K562 (cell line): Measurements from ENCODE around the gene SDHC. TPM values are rescaled to one million over a fixed set of nuclear protein-coding genes. Genes with fewer than 3 reads are reported as not detected.
A peak's percentile ranks its signal among the peaks of the same experiment; 100 is the strongest.

Source experiments
- BCOR ChIP-seq: fragments of 450-650 bp; IDR thresholded peaks from 2 replicates; pipeline ENCODE4 v1.6.1; 2016
- CBX1 ChIP-seq: sonication (generic); IDR thresholded peaks from 2 replicates; pipeline ENCODE4 v1.6.1; 2016; ENCODE audit warnings: antibody characterized with exemption, low read depth, mild to moderate bottlenecking
- CREBBP ChIP-seq: IDR thresholded peaks from one replicate; pipeline ENCODE4 v1.6.1; 2012; ENCODE audit warnings: low read depth, mild to moderate bottlenecking, control low read depth, inconsistent platforms, low read length
- EP300 ChIP-seq: IDR thresholded peaks from 2 replicates; pipeline ENCODE4 v1.6.1; 2012; ENCODE audit warnings: low read length, improper control_type of control experiment
- HDGF ChIP-seq: fragments of 450-650 bp; IDR thresholded peaks from 2 replicates; pipeline ENCODE4 v1.6.1; 2016
- JUN ChIP-seq, 2 experiments: sonication (generic) in 1 of 2; formaldehyde crosslinking in 1 of 2; IDR thresholded peaks; 2 replicates each; pipeline versions ENCODE4 v1.6.1 to v1.8.0; 2012 to 2022; ENCODE audit warnings: borderline replicate concordance in 2 of 2, mild to moderate bottlenecking in 2 of 2, improper control_type of control experiment in 1 of 2, low read depth in 1 of 2, low read length in 1 of 2, missing genetic modification reagents in 1 of 2
- MED1 ChIP-seq: sonication (generic); formaldehyde crosslinking; IDR thresholded peaks from 2 replicates; pipeline ENCODE4 v1.8.1; 2023; ENCODE audit warnings: missing genetic modification reagents, borderline replicate concordance
- NEUROD1 ChIP-seq: fragments of 150-350 bp; IDR thresholded peaks from 2 replicates; pipeline ENCODE4 v1.6.1; 2014; ENCODE audit warnings: borderline replicate concordance, low read length, low read depth; ENCODE audit not compliant: partially characterized antibody
- POLR2AphosphoS2 ChIP-seq: IDR thresholded peaks from 2 replicates; pipeline ENCODE4 v1.6.1; 2012; ENCODE audit warnings: low read length, improper control_type of control experiment
- PURB ChIP-seq: sonication (generic); formaldehyde crosslinking; IDR thresholded peaks from 2 replicates; pipeline ENCODE4 v1.9.0; 2021; ENCODE audit warnings: low read depth, mild to moderate bottlenecking, missing genetic modification reagents
- RFX5 ChIP-seq: IDR thresholded peaks from 2 replicates; pipeline ENCODE4 v1.6.1; 2011; ENCODE audit warnings: low read depth, mild to moderate bottlenecking, improper control_type of control experiment, low read length
- SETDB1 ChIP-seq: IDR thresholded peaks from one replicate; pipeline ENCODE4 v1.6.1; 2012; ENCODE audit warnings: low read length, control low read depth, inconsistent platforms
- TCF7 ChIP-seq: sonication (generic); IDR thresholded peaks from 2 replicates; pipeline ENCODE4 v1.6.1; 2016; ENCODE audit warnings: antibody characterized with exemption, borderline replicate concordance
- TFAM ChIP-seq: fragments of 250-450 bp; sonication (Bioruptor Pico); conservative IDR thresholded peaks from 2 replicates; pipeline ENCODE4 v1.5.0; 2021; ENCODE audit warnings: mild to moderate bottlenecking, moderate library complexity
- ZNF253 ChIP-seq: fragments of 250-450 bp; sonication (Bioruptor Pico); conservative IDR thresholded peaks from 2 replicates; pipeline ENCODE4 v1.6.1; 2021; ENCODE audit warnings: mild to moderate bottlenecking
- ZNF263 ChIP-seq: sonication (generic); formaldehyde crosslinking; IDR thresholded peaks from 2 replicates; pipeline ENCODE4 v1.8.0; 2022; ENCODE audit warnings: mild to moderate bottlenecking, missing genetic modification reagents, borderline replicate concordance
- ZNF76 ChIP-seq: fragments of 250-450 bp; sonication (Bioruptor Pico); IDR thresholded peaks from 2 replicates; pipeline ENCODE4 v1.4.0; 2020; ENCODE audit warnings: mild to moderate bottlenecking, moderate library complexity, borderline replicate concordance
- ZNF766 ChIP-seq: fragments of 200-800 bp; sonication (Bioruptor generic); conservative IDR thresholded peaks from 2 replicates; pipeline ENCODE4 v1.6.1; 2016; ENCODE audit warnings: missing genetic modification characterization, missing compliant biosample characterization
- polyA plus RNA-seq, 8 experiments: library from polyadenylated mRNA; depleted of rRNA in 4 of 8; stranded (reverse) in 5 of 8; unstranded in 3 of 8; fragments of >200 nt; fragmentation: Nextera tagmentation in 2 of 8; fragmentation: Illumina TruSeq in 1 of 8; extraction: Ambion mirVana in 2 of 8; extraction: Trizol in 1 of 8; gene quantifications; 2 replicates each; pipeline versions ENCODE4 v1.2.1 to v1.2.3, GENCODE V29; 2011 to 2014; ENCODE audit warnings: inconsistent platforms in 1 of 8, missing spikeins in 1 of 8
- total RNA-seq, 7 experiments: library from RNA; depleted of rRNA in 6 of 7; stranded (reverse); fragments of >200 nt in 6 of 7; fragmentation: Illumina TruSeq in 2 of 7; extraction: Trizol in 2 of 7; gene quantifications; 2 replicates each; pipeline versions ENCODE4 v1.2.1 to v1.2.3, GENCODE V29; 2011 to 2021; ENCODE audit warnings: low replicate concordance in 1 of 7
- TF ChIP-seq, protein P1 (sequence below): fragments of 250-450 bp; sonication (Bioruptor Pico); IDR thresholded peaks from 2 replicates; pipeline ENCODE4 v1.5.1; 2021; ENCODE audit warnings: mild to moderate bottlenecking
- TF ChIP-seq, protein P2 (sequence below): fragments of 450-650 bp; IDR thresholded peaks from one replicate; pipeline ENCODE4 v1.6.1; 2018; ENCODE audit warnings: mild to moderate bottlenecking, moderate library complexity; ENCODE audit not compliant: partially characterized antibody
- TF ChIP-seq, protein P3 (sequence below), 2 experiments: fragments of 450-650 bp; IDR thresholded peaks; 2 replicates each; pipeline ENCODE4 v1.6.1; 2018; ENCODE audit warnings: mild to moderate bottlenecking in 2 of 2, low read depth in 1 of 2; ENCODE audit not compliant: partially characterized antibody in 2 of 2

Gene SDHC
- total and polyA plus RNA-seq, 9 of the 15 experiments (the other 6 are each of a cell fraction or from before 2014, with no cell fraction given) = 7.7 to 309 (median 174) TPM

DNA sequence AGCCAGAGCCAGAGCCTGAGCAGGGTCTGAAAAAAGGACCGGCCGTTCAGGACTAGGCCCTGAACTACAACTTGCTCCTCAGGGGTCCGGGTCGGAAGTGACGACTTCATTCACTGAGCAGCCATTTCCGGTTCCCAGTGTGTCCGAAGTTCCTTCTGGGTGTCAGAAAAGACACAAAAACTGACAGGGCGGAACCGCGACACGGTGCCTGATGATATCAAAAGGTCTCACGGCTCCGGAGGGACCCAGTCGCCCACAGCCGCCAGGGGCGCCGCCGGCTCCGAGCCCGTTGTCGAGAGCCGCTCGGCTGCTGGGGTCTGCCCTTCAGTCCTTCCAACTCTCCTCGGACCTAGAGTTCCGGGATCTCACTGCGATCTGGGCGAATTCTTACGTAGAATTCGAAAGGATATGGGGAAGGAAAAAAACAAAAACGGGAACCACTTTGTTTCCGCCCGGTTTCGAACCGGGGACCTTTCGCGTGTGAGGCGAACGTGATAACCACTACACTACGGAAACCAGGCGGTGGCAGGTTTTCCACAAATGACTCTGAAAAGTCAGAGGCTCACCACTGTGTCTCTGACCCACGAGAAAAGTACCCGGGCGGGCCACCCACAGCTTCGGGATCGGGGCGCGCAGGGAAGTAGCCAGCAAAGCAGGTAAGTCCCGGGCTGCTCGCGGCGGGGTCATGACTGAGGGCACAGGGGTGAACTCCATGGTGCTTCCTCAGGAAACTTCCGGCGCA, 85.2 kb downstream of the SDHC start (continued):
- TF ChIP-seq TCF7 (0 out of 2 replicates have a peak, but pooled peaks have one; percentile 18), ZNF76 (no peak), MED1 (no peak), RFX5 (peak; percentile 54; the same call in 1 of the 2 replicates), JUN (IDR thresholded peaks at IDR 0.05; ENCODE audit: borderline replicate concordance, low read depth, low read length) (no peak; the same call in 1 of the 2 replicates), JUN (CRISPR knock-in tag; IDR thresholded peaks at IDR 0.05; ENCODE audit: borderline replicate concordance) (0 out of 2 replicates have a peak, but pooled peaks have one; percentile 37), TFAM (CRISPR knock-in tag) (no peak), BCOR (peak; percentile 76; the same call in 1 of the 2 replicates), NEUROD1 (peak; percentile 17), ZNF253 (no peak), CREBBP (no peak), PURB (CRISPR knock-in tag) (no peak), HDGF (no peak), ZNF263 (CRISPR knock-in tag) (no peak; the same call in 1 of the 2 replicates), SETDB1 (no peak), ZNF766 (CRISPR knock-in tag) (peak; percentile 85; the same call in 1 of the 2 replicates), POLR2AphosphoS2 (peak; percentile 47; the same call in 1 of the 2 replicates), CBX1 (no peak; the same call in 1 of the 2 replicates), EP300 (peak; percentile 70)
- TF ChIP-seq, protein P1, sequence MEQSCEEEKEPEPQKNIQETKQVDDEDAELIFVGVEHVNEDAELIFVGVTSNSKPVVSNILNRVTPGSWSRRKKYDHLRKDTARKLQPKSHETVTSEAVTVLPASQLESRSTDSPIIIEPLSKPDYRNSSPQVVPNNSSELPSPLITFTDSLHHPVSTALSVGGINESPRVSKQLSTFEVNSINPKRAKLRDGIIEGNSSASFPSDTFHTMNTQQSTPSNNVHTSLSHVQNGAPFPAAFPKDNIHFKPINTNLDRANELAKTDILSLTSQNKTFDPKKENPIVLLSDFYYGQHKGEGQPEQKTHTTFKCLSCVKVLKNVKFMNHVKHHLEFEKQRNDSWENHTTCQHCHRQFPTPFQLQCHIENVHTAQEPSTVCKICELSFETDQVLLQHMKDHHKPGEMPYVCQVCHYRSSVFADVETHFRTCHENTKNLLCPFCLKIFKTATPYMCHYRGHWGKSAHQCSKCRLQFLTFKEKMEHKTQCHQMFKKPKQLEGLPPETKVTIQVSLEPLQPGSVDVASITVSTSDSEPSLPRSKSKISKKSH (CRISPR knock-in tag) = no peak
- TF ChIP-seq, protein P2, sequence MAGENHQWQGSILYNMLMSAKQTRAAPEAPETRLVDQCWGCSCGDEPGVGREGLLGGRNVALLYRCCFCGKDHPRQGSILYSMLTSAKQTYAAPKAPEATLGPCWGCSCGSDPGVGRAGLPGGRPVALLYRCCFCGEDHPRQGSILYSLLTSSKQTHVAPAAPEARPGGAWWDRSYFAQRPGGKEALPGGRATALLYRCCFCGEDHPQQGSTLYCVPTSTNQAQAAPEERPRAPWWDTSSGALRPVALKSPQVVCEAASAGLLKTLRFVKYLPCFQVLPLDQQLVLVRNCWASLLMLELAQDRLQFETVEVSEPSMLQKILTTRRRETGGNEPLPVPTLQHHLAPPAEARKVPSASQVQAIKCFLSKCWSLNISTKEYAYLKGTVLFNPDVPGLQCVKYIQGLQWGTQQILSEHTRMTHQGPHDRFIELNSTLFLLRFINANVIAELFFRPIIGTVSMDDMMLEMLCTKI = no peak
- TF ChIP-seq, protein P3, sequence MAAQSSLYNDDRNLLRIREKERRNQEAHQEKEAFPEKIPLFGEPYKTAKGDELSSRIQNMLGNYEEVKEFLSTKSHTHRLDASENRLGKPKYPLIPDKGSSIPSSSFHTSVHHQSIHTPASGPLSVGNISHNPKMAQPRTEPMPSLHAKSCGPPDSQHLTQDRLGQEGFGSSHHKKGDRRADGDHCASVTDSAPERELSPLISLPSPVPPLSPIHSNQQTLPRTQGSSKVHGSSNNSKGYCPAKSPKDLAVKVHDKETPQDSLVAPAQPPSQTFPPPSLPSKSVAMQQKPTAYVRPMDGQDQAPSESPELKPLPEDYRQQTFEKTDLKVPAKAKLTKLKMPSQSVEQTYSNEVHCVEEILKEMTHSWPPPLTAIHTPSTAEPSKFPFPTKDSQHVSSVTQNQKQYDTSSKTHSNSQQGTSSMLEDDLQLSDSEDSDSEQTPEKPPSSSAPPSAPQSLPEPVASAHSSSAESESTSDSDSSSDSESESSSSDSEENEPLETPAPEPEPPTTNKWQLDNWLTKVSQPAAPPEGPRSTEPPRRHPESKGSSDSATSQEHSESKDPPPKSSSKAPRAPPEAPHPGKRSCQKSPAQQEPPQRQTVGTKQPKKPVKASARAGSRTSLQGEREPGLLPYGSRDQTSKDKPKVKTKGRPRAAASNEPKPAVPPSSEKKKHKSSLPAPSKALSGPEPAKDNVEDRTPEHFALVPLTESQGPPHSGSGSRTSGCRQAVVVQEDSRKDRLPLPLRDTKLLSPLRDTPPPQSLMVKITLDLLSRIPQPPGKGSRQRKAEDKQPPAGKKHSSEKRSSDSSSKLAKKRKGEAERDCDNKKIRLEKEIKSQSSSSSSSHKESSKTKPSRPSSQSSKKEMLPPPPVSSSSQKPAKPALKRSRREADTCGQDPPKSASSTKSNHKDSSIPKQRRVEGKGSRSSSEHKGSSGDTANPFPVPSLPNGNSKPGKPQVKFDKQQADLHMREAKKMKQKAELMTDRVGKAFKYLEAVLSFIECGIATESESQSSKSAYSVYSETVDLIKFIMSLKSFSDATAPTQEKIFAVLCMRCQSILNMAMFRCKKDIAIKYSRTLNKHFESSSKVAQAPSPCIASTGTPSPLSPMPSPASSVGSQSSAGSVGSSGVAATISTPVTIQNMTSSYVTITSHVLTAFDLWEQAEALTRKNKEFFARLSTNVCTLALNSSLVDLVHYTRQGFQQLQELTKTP (IDR thresholded peaks at IDR 0.05; ENCODE audit: low read depth in 1 of 2, partially characterized antibody in 2 of 2) = peak in 1 of 2 experiments; percentile 90
